Astrocyte of the cerebellum (primary cell): ENCODE data around the gene SH3BP5.

Experiments used
- DNase-seq: peaks from one replicate; pipeline ENCODE4 v3.0.0-alpha.2; 2011; ENCODE audit warnings: low read depth
- H3K4me3 ChIP-seq: 2 replicates; pipeline ENCODE4 v1.5.1; 2011; ENCODE audit warnings: mild to moderate bottlenecking, low read depth, low read length, moderate library complexity
- CTCF ChIP-seq: IDR thresholded peaks from 2 replicates; pipeline ENCODE4 v1.5.1; 2012; ENCODE audit warnings: low read length, low read depth, moderate library complexity, mild to moderate bottlenecking; ENCODE audit errors: missing control alignments
- in situ Hi-C: cut with HindIII; loops from 2 replicates; pipeline ENCODE4 v1.10.0; 2017; ENCODE audit warnings: low sequenced_read_pairs

The SH3BP5 gene

GRCh38 chr3:15267502-15267901, 64.9 kb downstream of the SH3BP5 start:
- no peak for TF ChIP-seq CTCF
- no peak for DNase-seq
- in situ Hi-C loops, result loop anchor here (5.0 to 25.0 kb wide), 2 partner anchors 105 to 270 kb away; no protein-coding TSS in a partner anchor
- no peak overlapping the region for H3K4me3 ChIP-seq

- no peak for DNase-seq
- in situ Hi-C loops, result loop anchor here (5.0 to 25.0 kb wide), 2 partner anchors 106 to 271 kb away; no protein-coding TSS in a partner anchor
- TF ChIP-seq CTCF, result no peak
- H3K4me3 ChIP-seq, result no peak overlapping the region
These were observed 65.6 kb downstream of the SH3BP5 start for GRCh38 chr3:15266510-15267376.

GRCh38 chr3:15265655-15266509, 66.5 kb downstream of the SH3BP5 start:
- no peak for DNase-seq
- in situ Hi-C loops, result loop anchor here (5.0 to 25.0 kb wide), 2 partner anchors 106 to 271 kb away; no protein-coding TSS in a partner anchor
- TF ChIP-seq CTCF, result no peak
- H3K4me3 ChIP-seq, result no peak overlapping the region

GRCh38 chr3:15264486-15264885, 67.9 kb downstream of the SH3BP5 start:
- no peak for TF ChIP-seq CTCF
- H3K4me3 ChIP-seq, result no peak overlapping the region
- in situ Hi-C loops, result loop anchor here (25.0 kb wide), 1 partner anchor 273 kb away; no protein-coding TSS in a partner anchor
- no peak for DNase-seq

- no peak for DNase-seq
- no peak overlapping the region for H3K4me3 ChIP-seq
- in situ Hi-C loops, result loop anchor here (25.0 kb wide), 1 partner anchor 273 kb away; no protein-coding TSS in a partner anchor
- TF ChIP-seq CTCF, result no peak
These were observed 68.5 kb downstream of the SH3BP5 start for GRCh38 chr3:15263926-15264325.

GRCh38 chr3:15263120-15263519, 69.3 kb downstream of the SH3BP5 start:
- DNase-seq, result no peak
- no peak overlapping the region for H3K4me3 ChIP-seq
- no peak for TF ChIP-seq CTCF
- in situ Hi-C loops, result loop anchor here (25.0 kb wide), 1 partner anchor 274 kb away; no protein-coding TSS in a partner anchor
